Naive thymus-derived CD4-positive, alpha-beta T cell (primary cell): ENCODE data around the gene ANKS1B. TPM values are rescaled to one million over a fixed set of nuclear protein-coding genes. Genes with fewer than 3 reads are reported as not detected.

ENCODE experiments used
- ATAC-seq: fragments of 150-1000 bp; cut with Tn5 transposase; 2 replicates; pipeline ENCODE4 v1.10.0; 2021; ENCODE audit warnings: mild to moderate bottlenecking, moderate library complexity
- CTCF ChIA-PET: fragments of 350-600 bp; sonication (Branson Sonifier 250); formaldehyde crosslinking; loops from one replicate; lab custom pipeline; 2021; ENCODE audit warnings: antibody characterized with exemption; lab: Charles Lee
- POLR2A ChIA-PET: fragments of 350-600 bp; sonication (Branson Sonifier 250); formaldehyde crosslinking; loops from one replicate; lab custom pipeline; 2021; ENCODE audit warnings: antibody characterized with exemption, inconsistent platforms; lab: Charles Lee
- DNase-seq, 9 donors: peaks; one replicate each; pipeline versions ENCODE4 v3.0.0 to v3.0.0-alpha.2; 2020 to 2022; ENCODE audit warnings: mixed read lengths in 1 of 9
- H3K27ac ChIP-seq: one replicate; pipeline ENCODE4 v1.7.0; 2013; ENCODE audit warnings: mild to moderate bottlenecking, low read depth, low read length, moderate library complexity
- H3K27me3 ChIP-seq, 2 donors: one replicate each; pipeline ENCODE4 v1.7.0; 2013; ENCODE audit warnings: low read length in 2 of 2, mild to moderate bottlenecking in 2 of 2, moderate library complexity in 2 of 2; ENCODE audit not compliant: control insufficient read depth in 2 of 2, insufficient read depth in 2 of 2
- H3K36me3 ChIP-seq, 3 experiments: 1 replicate in 2 of 3; 2 replicates in 1 of 3; pipeline ENCODE4 v1.7.0; 2013; ENCODE audit warnings: low read length in 3 of 3, mild to moderate bottlenecking in 3 of 3, moderate library complexity in 1 of 3; ENCODE audit not compliant: insufficient read depth in 3 of 3, control insufficient read depth in 2 of 3
- H3K4me1 ChIP-seq, 2 donors: one replicate each; pipeline ENCODE4 v1.7.0; 2013; ENCODE audit warnings: low read length in 2 of 2, mild to moderate bottlenecking in 2 of 2, moderate library complexity in 1 of 2; ENCODE audit not compliant: control insufficient read depth in 2 of 2, insufficient read depth in 2 of 2
- H3K4me3 ChIP-seq: 2 replicates; pipeline ENCODE4 v1.7.0; 2013; ENCODE audit warnings: mild to moderate bottlenecking, low read length
- H3K9me3 ChIP-seq, 3 experiments: 1 replicate in 2 of 3; 2 replicates in 1 of 3; pipeline ENCODE4 v1.7.0; 2013; ENCODE audit warnings: low read length in 3 of 3; ENCODE audit not compliant: control insufficient read depth in 2 of 3
- H3K27ac Mint-ChIP-seq, 9 donors: one replicate each; pipeline ENCODE4 v1.8.0; 2020 to 2022; ENCODE audit warnings: mixed read lengths in 9 of 9, mild to moderate bottlenecking in 8 of 9, moderate library complexity in 5 of 9, inconsistent platforms in 2 of 9
- H3K27me3 Mint-ChIP-seq, 5 donors: one replicate each; pipeline ENCODE4 v1.8.0; 2021 to 2022; ENCODE audit warnings: mixed read lengths in 5 of 5, mild to moderate bottlenecking in 1 of 5
- H3K36me3 Mint-ChIP-seq, 5 donors: one replicate each; pipeline ENCODE4 v1.8.0; 2020 to 2022; ENCODE audit warnings: mixed read lengths in 5 of 5, mild to moderate bottlenecking in 3 of 5, inconsistent platforms in 1 of 5
- H3K4me1 Mint-ChIP-seq, 7 donors: one replicate each; pipeline ENCODE4 v1.8.0; 2020 to 2022; ENCODE audit warnings: mixed read lengths in 7 of 7, mild to moderate bottlenecking in 3 of 7, inconsistent platforms in 1 of 7
- H3K4me3 Mint-ChIP-seq, 10 donors: one replicate each; pipeline ENCODE4 v1.8.0; 2020 to 2022; ENCODE audit warnings: mild to moderate bottlenecking in 10 of 10, mixed read lengths in 10 of 10, moderate library complexity in 6 of 10, inconsistent platforms in 2 of 10
- H3K9me3 Mint-ChIP-seq, 11 donors: one replicate each; pipeline ENCODE4 v1.8.0; 2020 to 2022; ENCODE audit warnings: mixed read lengths in 11 of 11, mild to moderate bottlenecking in 4 of 11, inconsistent platforms in 1 of 11, moderate library complexity in 1 of 11
- intact Hi-C, 2 donors: fragments of 100-400 bp; cut with micrococcal nuclease; formaldehyde crosslinking; loops; one replicate each; pipeline ENCODE4 v1.15.1; 2023
- polyA plus RNA-seq, 2 donors: library from polyadenylated mRNA; unstranded; fragments of 300-500 nt; fragmentation: Illumina TruSeq; gene quantifications; one replicate each; pipeline ENCODE4 v1.2.3, GENCODE V29; 2021
- total RNA-seq, 6 experiments: library from RNA in 5 of 6; stranded (reverse) in 5 of 6; gene quantifications; 1 replicate in 5 of 6; 2 replicates in 1 of 6; pipeline ENCODE4 v1.2.3 and lab custom pipeline; 2021 to 2026

ANKS1B gene
- total and polyA plus RNA-seq, 7 experiments from 2014 or later, result 0.97 TPM; not detected in 6

DNA sequence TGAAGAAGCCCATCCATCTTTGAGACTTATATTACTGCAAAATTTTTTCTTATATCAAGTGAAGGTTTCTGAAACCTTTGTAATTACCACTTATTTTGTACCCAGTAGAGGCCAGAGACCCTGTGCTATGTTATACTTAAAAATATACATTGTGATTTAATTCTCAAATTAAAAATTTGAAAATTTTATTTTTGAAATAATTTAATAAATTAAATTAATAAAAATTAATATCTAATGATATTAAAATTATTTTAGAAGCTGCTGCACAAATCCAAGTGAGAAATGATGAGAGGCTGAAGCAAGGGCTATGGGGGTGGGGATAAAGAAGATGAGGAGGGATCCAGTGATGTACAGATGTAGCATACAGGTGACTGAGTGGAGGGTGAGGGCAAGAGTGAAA is 1080.9 kb downstream of the ANKS1B start:
- no peak for DNase-seq
- H3K36me3 Mint-ChIP-seq, result no peaks in the 10 kb centered on the region
- H3K4me3 ChIP-seq, result no peak overlapping the region
- ChIA-PET CTCF (no interaction called here), POLR2A (no interaction called here)
- no peaks in the 10 kb centered on the region for H3K4me1 ChIP-seq
- no peak for ATAC-seq
- no peak overlapping the region for H3K4me3 Mint-ChIP-seq
- intact Hi-C loops, result no loop called here
- peaks cover 8 to 40% (median 12%) of the 10 kb centered on the region in 5 donors for H3K27me3 Mint-ChIP-seq
- H3K27ac Mint-ChIP-seq, result no peak overlapping the region
- no peaks in the 10 kb centered on the region for H3K27me3 ChIP-seq
- H3K4me1 Mint-ChIP-seq, result no peaks in the 10 kb centered on the region
- H3K36me3 ChIP-seq, result no peaks in the 10 kb centered on the region
- no peak overlapping the region for H3K27ac ChIP-seq
- peaks cover 0 to 2% (median 0%) of the 10 kb centered on the region in 11 donors for H3K9me3 Mint-ChIP-seq
- no peaks in the 10 kb centered on the region for H3K9me3 ChIP-seq

- no peak overlapping the region for H3K4me3 Mint-ChIP-seq
- H3K27ac Mint-ChIP-seq, result no peak overlapping the region
- H3K4me1 ChIP-seq, result no peaks in the 10 kb centered on the region
- peaks cover 0 to 5% (median 0%) of the 10 kb centered on the region in 11 donors for H3K9me3 Mint-ChIP-seq
- ChIA-PET POLR2A (no interaction called here), CTCF (no interaction called here)
- ATAC-seq (no peak), DNase-seq (no peak)
- no peak overlapping the region for H3K27ac ChIP-seq
- no peaks in the 10 kb centered on the region for H3K36me3 ChIP-seq
- no peak overlapping the region for H3K4me3 ChIP-seq
- H3K9me3 ChIP-seq, result no peaks in the 10 kb centered on the region
- peaks cover 28 to 44% (median 31%) of the 10 kb centered on the region in 5 donors for H3K27me3 Mint-ChIP-seq
- intact Hi-C loops, result no loop called here
- no peaks in the 10 kb centered on the region for H3K36me3 Mint-ChIP-seq
- no peaks in the 10 kb centered on the region for H3K27me3 ChIP-seq
- no peaks in the 10 kb centered on the region for H3K4me1 Mint-ChIP-seq
Measured at GRCh38 chr12:98901189-98901588, 1083.5 kb downstream of the ANKS1B start.

DNA sequence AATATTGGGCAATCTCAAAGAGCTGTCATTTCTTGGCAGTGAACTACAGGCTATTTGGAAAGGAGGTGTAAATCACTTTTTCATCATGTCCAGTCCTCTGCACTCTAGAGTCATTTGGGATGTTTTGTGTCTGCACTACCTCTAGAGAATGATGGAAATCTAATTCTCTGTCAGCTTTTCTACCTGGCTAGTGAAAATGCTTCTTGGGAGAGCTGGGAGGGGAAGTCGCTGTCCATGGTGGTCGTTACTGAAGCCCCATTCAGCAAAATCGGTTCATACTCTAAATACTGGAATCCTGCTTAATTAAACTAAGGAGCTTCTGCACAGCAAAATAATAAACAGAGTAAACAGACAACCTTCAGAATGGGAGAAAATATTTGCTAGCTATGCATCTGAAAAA is 1087.8 kb downstream of the ANKS1B start:
- peaks cover 0 to 5% (median 0%) of the 10 kb centered on the region in 7 donors for H3K4me1 Mint-ChIP-seq
- POLR2A ChIA-PET, result no interaction called here
- Histone ChIP-seq H3K4me3 (no peak overlapping the region), H3K36me3 (no peaks in the 10 kb centered on the region), H3K27ac (no peak overlapping the region), H3K4me1 (no peaks in the 10 kb centered on the region), H3K9me3 (no peaks in the 10 kb centered on the region), H3K27me3 (no peaks in the 10 kb centered on the region)
- H3K27ac Mint-ChIP-seq, result no peak overlapping the region
- peaks cover 0 to 5% (median 0%) of the 10 kb centered on the region in 11 donors for H3K9me3 Mint-ChIP-seq
- H3K36me3 Mint-ChIP-seq, result no peaks in the 10 kb centered on the region
- H3K4me3 Mint-ChIP-seq, result no peak overlapping the region
- DNase-seq (no peak), ATAC-seq (no peak)
- H3K27me3 Mint-ChIP-seq, result peaks cover 53 to 62% (median 58%) of the 10 kb centered on the region in 5 donors
- intact Hi-C loops, result no loop called here
- CTCF ChIA-PET, result no interaction called here

- ChIA-PET CTCF (no interaction called here), POLR2A (no interaction called here)
- peak overlapping the region in 1 of 10 donors; percentile 5 for H3K4me3 Mint-ChIP-seq
- Histone ChIP-seq H3K4me1 (no peaks in the 10 kb centered on the region), H3K4me3 (no peak overlapping the region), H3K9me3 (no peaks in the 10 kb centered on the region), H3K36me3 (no peaks in the 10 kb centered on the region), H3K27me3 (no peaks in the 10 kb centered on the region), H3K27ac (no peak overlapping the region)
- ATAC-seq, result no peak
- peaks cover 54 to 71% (median 60%) of the 10 kb centered on the region in 5 donors for H3K27me3 Mint-ChIP-seq
- DNase-seq, result no peak
- peaks cover 0 to 5% (median 0%) of the 10 kb centered on the region in 11 donors for H3K9me3 Mint-ChIP-seq
- intact Hi-C loops, result no loop called here
- peaks cover 0 to 5% (median 0%) of the 10 kb centered on the region in 7 donors for H3K4me1 Mint-ChIP-seq
- no peak overlapping the region for H3K27ac Mint-ChIP-seq
- no peaks in the 10 kb centered on the region for H3K36me3 Mint-ChIP-seq
Measured at GRCh38 chr12:98895086-98895651, 1089.6 kb downstream of the ANKS1B start.

DNA sequence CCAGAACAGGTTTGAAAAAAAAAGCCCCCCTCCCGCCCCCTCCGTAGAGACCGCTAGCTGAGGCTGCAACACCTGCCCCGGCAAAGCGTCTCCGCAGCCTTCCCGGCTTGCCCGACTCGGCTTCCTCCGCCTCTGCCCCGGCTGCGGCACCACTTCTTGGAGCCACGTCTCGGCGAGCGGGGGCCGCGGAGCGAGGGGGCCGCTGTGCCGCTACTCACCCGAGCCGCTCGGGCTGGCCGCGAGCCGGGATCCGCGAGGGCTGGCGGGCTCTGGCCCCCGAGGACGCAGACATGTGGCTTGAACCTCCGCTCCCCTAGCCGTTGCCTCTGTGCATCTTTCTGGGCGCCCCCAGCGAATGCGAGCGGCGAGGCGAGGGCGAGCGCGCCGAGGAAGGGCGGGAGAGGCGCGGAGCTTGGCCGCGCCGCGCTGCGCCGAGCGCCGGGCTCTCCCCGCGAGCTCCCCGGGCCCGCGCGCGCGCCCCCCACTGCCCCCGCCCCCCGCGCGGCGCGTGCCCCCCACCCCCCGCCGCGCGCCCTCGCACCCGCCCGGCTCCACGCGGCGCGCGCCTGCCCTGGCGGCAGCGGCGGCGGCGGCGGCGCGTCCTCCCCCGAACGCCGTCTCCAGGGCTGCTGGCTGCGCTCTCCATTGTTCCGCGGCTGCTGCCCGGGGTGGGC is 1090.2 kb downstream of the ANKS1B start:
- Histone ChIP-seq H3K4me1 (no peaks in the 10 kb centered on the region), H3K27me3 (no peaks in the 10 kb centered on the region), H3K27ac (no peak overlapping the region), H3K4me3 (no peak overlapping the region), H3K36me3 (no peaks in the 10 kb centered on the region), H3K9me3 (no peaks in the 10 kb centered on the region)
- H3K9me3 Mint-ChIP-seq, result peaks cover 0 to 6% (median 0%) of the 10 kb centered on the region in 11 donors
- ATAC-seq, result no peak
- no peak for DNase-seq
- no peaks in the 10 kb centered on the region for H3K36me3 Mint-ChIP-seq
- intact Hi-C loops, result no loop called here
- H3K27me3 Mint-ChIP-seq, result peaks cover 55 to 73% (median 64%) of the 10 kb centered on the region in 5 donors
- ChIA-PET CTCF (no interaction called here), POLR2A (no interaction called here)
- peaks cover 0 to 5% (median 0%) of the 10 kb centered on the region in 7 donors for H3K4me1 Mint-ChIP-seq
- no peak overlapping the region for H3K4me3 Mint-ChIP-seq
- H3K27ac Mint-ChIP-seq, result no peak overlapping the region

DNA sequence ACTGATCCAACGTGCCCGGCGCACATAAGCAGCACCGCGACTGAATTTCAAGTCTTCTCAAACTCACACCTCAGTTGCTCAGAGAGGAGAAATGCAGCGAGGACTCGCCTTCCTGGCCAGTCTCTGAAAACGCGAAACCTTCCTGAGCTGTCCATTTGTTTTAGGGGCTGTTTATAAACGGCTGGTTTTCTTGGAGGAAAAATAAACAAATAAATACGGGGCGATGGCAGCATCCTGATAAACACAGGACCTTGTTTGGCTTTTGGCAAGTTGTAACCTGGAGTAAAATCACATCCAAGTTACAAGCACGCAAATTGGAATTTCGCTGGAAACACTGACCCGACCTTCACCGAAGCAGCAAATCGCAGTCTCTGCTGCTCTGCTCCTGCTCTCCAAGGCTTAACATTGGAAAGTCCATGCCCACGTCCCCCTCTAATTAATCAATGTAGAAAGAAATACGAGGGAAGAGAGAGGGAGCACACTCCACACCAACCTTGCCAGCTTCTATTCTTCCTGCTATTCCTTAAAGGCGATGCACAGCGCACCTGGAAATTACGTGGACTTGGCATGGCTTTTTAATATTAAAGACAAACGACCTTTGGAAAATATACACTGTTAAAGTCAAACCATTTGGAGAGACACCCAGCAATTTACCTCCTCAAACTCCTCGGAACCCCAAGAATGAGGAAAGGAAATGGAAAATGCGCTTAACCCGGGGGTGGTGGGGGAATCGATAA is 1090.9 kb downstream of the ANKS1B start:
- Histone ChIP-seq H3K4me3 (no peak overlapping the region), H3K9me3 (no peaks in the 10 kb centered on the region), H3K36me3 (no peaks in the 10 kb centered on the region), H3K27ac (no peak overlapping the region), H3K27me3 (no peaks in the 10 kb centered on the region), H3K4me1 (no peaks in the 10 kb centered on the region)
- ATAC-seq, result no peak
- no peaks in the 10 kb centered on the region for H3K36me3 Mint-ChIP-seq
- H3K27me3 Mint-ChIP-seq, result peaks cover 56 to 68% (median 63%) of the 10 kb centered on the region in 5 donors
- DNase-seq, result no peak
- peaks cover 0 to 6% (median 0%) of the 10 kb centered on the region in 11 donors for H3K9me3 Mint-ChIP-seq
- ChIA-PET POLR2A (no interaction called here), CTCF (no interaction called here)
- H3K27ac Mint-ChIP-seq, result no peak overlapping the region
- H3K4me3 Mint-ChIP-seq, result no peak overlapping the region
- H3K4me1 Mint-ChIP-seq, result peaks cover 0 to 5% (median 0%) of the 10 kb centered on the region in 7 donors
- intact Hi-C loops, result no loop called here
